ENCODE results near the gene PTGIR. TPM values are rescaled to one million over a fixed set of nuclear protein-coding genes. Genes with fewer than 3 reads are reported as not detected.

The PTGIR gene
- total RNA-seq, 1 donor from 2014 or later = 0.27 TPM

DNA sequence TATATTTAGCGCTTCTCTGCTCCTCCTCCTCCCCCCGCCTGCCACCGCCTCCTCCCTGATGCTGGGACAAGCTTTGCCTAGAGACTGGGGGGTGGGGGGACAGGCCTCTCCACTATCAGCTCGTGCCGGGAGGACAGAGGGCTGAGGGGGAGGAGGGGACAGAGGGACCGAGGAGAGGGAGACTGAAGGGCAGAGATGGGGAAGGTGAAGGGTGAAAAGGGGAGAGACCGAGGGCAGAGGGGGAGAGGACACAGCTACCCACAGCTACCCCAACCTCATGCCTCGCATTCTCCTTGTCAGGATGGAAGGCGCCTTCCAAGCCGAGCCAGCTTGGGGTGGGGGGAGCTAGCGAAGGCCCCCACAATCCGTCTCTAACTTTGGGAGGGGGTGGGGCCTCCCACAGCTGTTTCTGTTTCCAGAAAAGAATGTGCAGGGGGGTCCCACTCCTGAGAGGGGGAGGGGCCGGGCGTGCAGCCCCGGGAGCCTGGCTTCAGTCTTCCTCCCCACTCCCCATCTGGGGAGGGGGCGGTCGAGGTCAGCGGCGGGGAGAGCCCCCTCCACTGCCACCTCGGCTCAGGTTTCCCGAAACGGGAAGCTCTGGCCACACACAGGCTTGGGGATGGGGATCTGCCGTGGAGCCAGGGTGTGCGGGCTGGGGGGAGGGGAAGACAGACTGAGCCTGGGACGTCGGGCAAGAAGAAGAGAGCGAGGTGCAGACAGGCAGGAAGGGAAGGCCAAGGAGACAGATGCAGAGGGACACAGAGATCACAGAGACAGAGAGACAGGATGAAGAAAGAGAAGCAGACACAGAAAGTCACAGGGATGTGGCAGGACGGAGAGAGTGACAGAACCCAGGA is 34.5 kb upstream of the PTGIR start:
- Mint-ChIP-seq H3K27ac (ENCODE audit: unreplicated experiment) (peak overlapping the region; percentile 75), H3K9me3 (ENCODE audit: unreplicated experiment) (peaks cover 2% of the 10 kb centered on the region), H3K27me3 (ENCODE audit: unreplicated experiment) (no peaks in the 10 kb centered on the region)

GRCh38 chr19:46656541-46656940 is 31.7 kb upstream of the PTGIR start:
- Mint-ChIP-seq H3K27ac (ENCODE audit: unreplicated experiment) (no peak overlapping the region), H3K4me3 (ENCODE audit: unreplicated experiment) (no peak overlapping the region)

More for the DNA sequence above, 34.5 kb upstream of the PTGIR start:
- Mint-ChIP-seq H3K36me3 (ENCODE audit: unreplicated experiment) (peaks cover 4% of the 10 kb centered on the region), H3K4me3 (ENCODE audit: unreplicated experiment) (peak overlapping the region; percentile 99), H3K4me1 (ENCODE audit: low read depth, unreplicated experiment) (peaks cover 7% of the 10 kb centered on the region)
- DNase-seq = peak; percentile 70
- TF ChIP-seq, protein P1, sequence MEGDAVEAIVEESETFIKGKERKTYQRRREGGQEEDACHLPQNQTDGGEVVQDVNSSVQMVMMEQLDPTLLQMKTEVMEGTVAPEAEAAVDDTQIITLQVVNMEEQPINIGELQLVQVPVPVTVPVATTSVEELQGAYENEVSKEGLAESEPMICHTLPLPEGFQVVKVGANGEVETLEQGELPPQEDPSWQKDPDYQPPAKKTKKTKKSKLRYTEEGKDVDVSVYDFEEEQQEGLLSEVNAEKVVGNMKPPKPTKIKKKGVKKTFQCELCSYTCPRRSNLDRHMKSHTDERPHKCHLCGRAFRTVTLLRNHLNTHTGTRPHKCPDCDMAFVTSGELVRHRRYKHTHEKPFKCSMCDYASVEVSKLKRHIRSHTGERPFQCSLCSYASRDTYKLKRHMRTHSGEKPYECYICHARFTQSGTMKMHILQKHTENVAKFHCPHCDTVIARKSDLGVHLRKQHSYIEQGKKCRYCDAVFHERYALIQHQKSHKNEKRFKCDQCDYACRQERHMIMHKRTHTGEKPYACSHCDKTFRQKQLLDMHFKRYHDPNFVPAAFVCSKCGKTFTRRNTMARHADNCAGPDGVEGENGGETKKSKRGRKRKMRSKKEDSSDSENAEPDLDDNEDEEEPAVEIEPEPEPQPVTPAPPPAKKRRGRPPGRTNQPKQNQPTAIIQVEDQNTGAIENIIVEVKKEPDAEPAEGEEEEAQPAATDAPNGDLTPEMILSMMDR (IDR thresholded peaks at IDR 0.05; ENCODE audit: partially characterized antibody, unreplicated experiment) = no peak

DNA sequence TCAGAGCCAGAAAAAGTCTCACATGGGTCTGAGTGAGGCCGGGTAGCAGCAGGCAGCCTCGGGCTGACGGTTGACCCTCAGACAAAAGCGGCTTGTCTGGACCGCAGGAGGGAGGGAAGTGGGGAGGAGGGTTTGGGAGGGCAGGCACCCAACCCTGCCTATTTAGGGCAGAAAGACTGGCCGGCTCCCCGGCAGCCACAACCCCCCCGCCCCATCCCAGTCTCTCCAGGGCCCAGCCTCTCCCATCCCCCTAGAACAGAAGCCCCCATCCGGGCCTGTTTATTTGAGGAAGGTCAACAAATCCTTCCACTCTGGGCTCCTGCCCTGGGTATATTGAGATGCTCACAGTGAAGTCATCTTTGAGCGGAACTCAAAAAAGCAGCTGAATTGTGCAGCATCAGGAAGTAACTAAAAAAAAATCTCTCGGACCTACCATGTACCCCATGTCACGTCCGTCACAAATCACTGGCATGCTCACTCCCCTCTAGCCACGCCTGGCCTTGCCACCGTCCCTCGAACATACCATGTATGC is 29.8 kb upstream of the PTGIR start:
- H3K9me3 Mint-ChIP-seq (ENCODE audit: unreplicated experiment) = peaks cover 4% of the 10 kb centered on the region
- no peak for DNase-seq
- H3K4me1 Mint-ChIP-seq (ENCODE audit: low read depth, unreplicated experiment) = peaks cover 3% of the 10 kb centered on the region
- TF ChIP-seq, protein P1 (IDR thresholded peaks at IDR 0.05; ENCODE audit: partially characterized antibody, unreplicated experiment) = no peak
- peaks cover 8% of the 10 kb centered on the region for H3K27me3 Mint-ChIP-seq (ENCODE audit: unreplicated experiment)
- peak overlapping the region; percentile 31 for H3K27ac Mint-ChIP-seq (ENCODE audit: unreplicated experiment)
- H3K4me3 Mint-ChIP-seq (ENCODE audit: unreplicated experiment) = peak overlapping the region; percentile 44
- peaks cover 11% of the 10 kb centered on the region for H3K36me3 Mint-ChIP-seq (ENCODE audit: unreplicated experiment)

More at GRCh38 chr19:46656541-46656940, 31.7 kb upstream of the PTGIR start:
- TF ChIP-seq, protein P1 (IDR thresholded peaks at IDR 0.05; ENCODE audit: partially characterized antibody, unreplicated experiment) = no peak
- Mint-ChIP-seq H3K9me3 (ENCODE audit: unreplicated experiment) (peaks cover 2% of the 10 kb centered on the region), H3K36me3 (ENCODE audit: unreplicated experiment) (peaks cover 4% of the 10 kb centered on the region), H3K27me3 (ENCODE audit: unreplicated experiment) (peaks cover 2% of the 10 kb centered on the region), H3K4me1 (ENCODE audit: low read depth, unreplicated experiment) (peaks cover 4% of the 10 kb centered on the region)
- no peak for DNase-seq

- Mint-ChIP-seq H3K4me1 (ENCODE audit: low read depth, unreplicated experiment) (peaks cover 3% of the 10 kb centered on the region), H3K27me3 (ENCODE audit: unreplicated experiment) (peaks cover 20% of the 10 kb centered on the region), H3K36me3 (ENCODE audit: unreplicated experiment) (peaks cover 28% of the 10 kb centered on the region), H3K27ac (ENCODE audit: unreplicated experiment) (no peak overlapping the region), H3K4me3 (ENCODE audit: unreplicated experiment) (peak overlapping the region; percentile 68), H3K9me3 (ENCODE audit: unreplicated experiment) (peaks cover 8% of the 10 kb centered on the region)
- DNase-seq = no peak
- TF ChIP-seq, protein P1 (IDR thresholded peaks at IDR 0.05; ENCODE audit: partially characterized antibody, unreplicated experiment) = no peak
These were observed 25.6 kb upstream of the PTGIR start for GRCh38 chr19:46650445-46650844.

All from glutamatergic neuron (in vitro differentiated cells).